ENCODE results near the gene GNG14. TPM values are rescaled to one million over a fixed set of nuclear protein-coding genes. Genes with fewer than 3 reads are reported as not detected.

GNG14 gene
- total and polyA plus RNA-seq, 2 donors (not counting 1 experiment from before 2014, with no cell fraction given): not detected

DNA sequence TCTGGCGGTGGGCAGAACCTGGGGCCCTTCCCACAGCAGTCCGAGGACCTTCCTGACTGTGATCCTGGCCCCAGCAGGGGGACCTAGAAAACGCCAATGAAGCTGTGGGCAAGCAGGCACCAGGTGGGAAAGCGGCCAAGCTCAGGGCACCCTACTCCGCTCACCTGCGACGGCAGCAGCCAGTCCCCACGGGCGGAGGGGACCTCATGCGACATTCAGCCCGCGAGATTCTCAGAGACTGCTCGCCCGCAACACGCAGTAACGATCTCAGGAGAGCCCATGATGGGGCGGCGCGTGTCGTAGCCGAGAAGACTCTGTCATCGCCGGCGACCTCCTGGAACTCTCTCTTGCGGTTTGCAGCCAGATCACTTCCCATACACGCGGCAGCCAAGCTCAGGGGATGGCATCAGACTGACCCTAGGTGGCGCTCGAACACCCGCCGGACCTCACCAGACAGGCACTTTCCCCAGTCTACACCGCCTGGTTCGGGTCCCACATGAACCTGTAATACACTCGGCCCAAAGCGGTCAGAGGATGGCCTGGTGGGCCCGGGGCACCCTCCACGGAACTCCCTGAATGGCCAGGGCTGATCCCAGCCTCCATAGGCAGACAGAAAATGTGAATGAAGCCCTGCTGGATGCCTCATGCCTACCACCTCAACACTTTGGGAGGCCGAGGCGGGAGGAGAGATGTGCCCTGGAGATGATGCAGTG lies 47.7 kb upstream of the GNG14 start:
- Histone ChIP-seq H3K4me2 (replicated peaks; ENCODE audit: low read depth, low read length, poor library complexity, severe bottlenecking) (peak overlapping the region; percentile 85), H3K4me1 (ENCODE audit: control insufficient read depth in 2 of 2, insufficient read depth in 2 of 2, low read length in 2 of 2) (peaks cover 8 to 12% of the 10 kb centered on the region in 2 donors), H3K36me3 (replicated peaks in 1 of 2; ENCODE audit: control extremely low read depth in 1 of 2, control insufficient read depth in 1 of 2, extremely low read depth in 1 of 2, insufficient read depth in 2 of 2, low read length in 1 of 2) (peaks cover 0 to 14% of the 10 kb centered on the region in 2 experiments), H3K9ac (ENCODE audit: low read length) (peak overlapping the region; percentile 58), H3K79me2 (ENCODE audit: control insufficient read depth, insufficient read depth, low read length) (peaks cover 18% of the 10 kb centered on the region), H3K9me3 (ENCODE audit: control extremely low read depth in 1 of 3, control insufficient read depth in 2 of 3, insufficient read depth in 1 of 3, low read length in 2 of 3) (no peaks in the 10 kb centered on the region), H2AFZ (ENCODE audit: insufficient read depth, low read depth, low read length, poor library complexity, severe bottlenecking) (peak overlapping the region; percentile 88), H3K27me3 (replicated peaks in 1 of 4; ENCODE audit: control extremely low read depth in 1 of 4, control insufficient read depth in 3 of 4, insufficient read depth in 4 of 4, low read length in 3 of 4) (no peaks in the 10 kb centered on the region), H3K27ac (ENCODE audit: low read length in 2 of 2) (peak overlapping the region; percentile 22 to 60), H4K20me1 (ENCODE audit: control insufficient read depth, insufficient read depth, low read length, poor library complexity, severe bottlenecking) (peaks cover 5% of the 10 kb centered on the region), H3K4me3 (ENCODE audit: control extremely low read depth in 1 of 5, extremely low read depth in 1 of 5, insufficient read depth in 1 of 5, low read depth in 2 of 5, low read length in 4 of 5) (peak overlapping the region in 4 of 5 experiments; percentile 18 to 48 (median 36))
- ChIA-PET CTCF (interaction anchor here (0.7 to 1.9 kb wide), 21 partner anchors 9 to 842 kb away, joined by 3 to 21 read pairs (median 5); partner anchors contain the start of genes MAN2B1, WDR83, ZNF490 and ZNF791), POLR2A (interaction anchor here (0.6 to 1.2 kb wide), 4 partner anchors 10 to 1938 kb away, joined by 4 to 10 read pairs (median 6); partner anchors contain the start of genes ZNF490 and ZNF791)
- Mint-ChIP-seq H3K27me3 (no peaks in the 10 kb centered on the region), H3K4me3 (peak overlapping the region; percentile 82), H3K4me1 (peaks cover 18% of the 10 kb centered on the region), H3K9me3 (ENCODE audit: insufficient read depth) (no peaks in the 10 kb centered on the region), H3K27ac (peak overlapping the region; percentile 78)
- 11% methylated on average over 37 of the region's 39 CpGs for WGBS (ENCODE audit: insufficient coverage)
- DNase-seq (peak; percentile 91), ATAC-seq (ENCODE audit: low read depth) (peak; percentile 95)
- intact Hi-C loops (cut with micrococcal nuclease): loop anchor here (1.0 kb wide), 3 partner anchors 25 to 32 kb away; partner anchors contain the start of genes ZNF490 and ZNF791
- no peak for TF ChIP-seq EZH2 (IDR thresholded peaks at IDR 0.05; ENCODE audit: borderline replicate concordance, insufficient read depth, low read depth, low read length, poor library complexity, severe bottlenecking)
- TF ChIP-seq, protein P1, sequence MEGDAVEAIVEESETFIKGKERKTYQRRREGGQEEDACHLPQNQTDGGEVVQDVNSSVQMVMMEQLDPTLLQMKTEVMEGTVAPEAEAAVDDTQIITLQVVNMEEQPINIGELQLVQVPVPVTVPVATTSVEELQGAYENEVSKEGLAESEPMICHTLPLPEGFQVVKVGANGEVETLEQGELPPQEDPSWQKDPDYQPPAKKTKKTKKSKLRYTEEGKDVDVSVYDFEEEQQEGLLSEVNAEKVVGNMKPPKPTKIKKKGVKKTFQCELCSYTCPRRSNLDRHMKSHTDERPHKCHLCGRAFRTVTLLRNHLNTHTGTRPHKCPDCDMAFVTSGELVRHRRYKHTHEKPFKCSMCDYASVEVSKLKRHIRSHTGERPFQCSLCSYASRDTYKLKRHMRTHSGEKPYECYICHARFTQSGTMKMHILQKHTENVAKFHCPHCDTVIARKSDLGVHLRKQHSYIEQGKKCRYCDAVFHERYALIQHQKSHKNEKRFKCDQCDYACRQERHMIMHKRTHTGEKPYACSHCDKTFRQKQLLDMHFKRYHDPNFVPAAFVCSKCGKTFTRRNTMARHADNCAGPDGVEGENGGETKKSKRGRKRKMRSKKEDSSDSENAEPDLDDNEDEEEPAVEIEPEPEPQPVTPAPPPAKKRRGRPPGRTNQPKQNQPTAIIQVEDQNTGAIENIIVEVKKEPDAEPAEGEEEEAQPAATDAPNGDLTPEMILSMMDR (IDR thresholded peaks at IDR 0.05): peak; percentile 89

DNA sequence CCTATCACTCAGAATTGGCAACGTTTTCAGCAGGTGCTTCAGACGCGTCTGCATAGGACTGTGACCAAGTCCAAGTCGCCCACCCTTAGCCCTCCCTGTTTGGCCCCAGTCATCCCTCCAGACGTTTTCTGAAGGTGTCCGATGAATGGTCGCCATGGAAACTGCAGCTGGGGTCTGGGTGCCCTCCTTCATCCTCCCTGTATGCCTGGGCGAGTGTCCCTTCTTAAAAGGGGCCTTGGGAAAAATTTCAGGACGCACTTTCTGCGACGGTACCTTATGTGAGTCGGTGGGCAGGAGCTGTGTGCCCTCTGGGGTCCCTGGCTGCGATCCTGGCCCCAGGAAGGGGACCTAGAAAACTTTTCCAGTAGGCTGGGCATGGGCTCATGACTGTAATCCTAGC lies 46.3 kb upstream of the GNG14 start:
- Histone ChIP-seq H3K79me2 (ENCODE audit: control insufficient read depth, insufficient read depth, low read length) (peaks cover 14% of the 10 kb centered on the region), H3K9ac (ENCODE audit: low read length) (no peak overlapping the region), H3K9me3 (ENCODE audit: control extremely low read depth in 1 of 3, control insufficient read depth in 2 of 3, insufficient read depth in 1 of 3, low read length in 2 of 3) (no peaks in the 10 kb centered on the region), H3K4me1 (ENCODE audit: control insufficient read depth in 2 of 2, insufficient read depth in 2 of 2, low read length in 2 of 2) (peaks cover 8 to 12% of the 10 kb centered on the region in 2 donors), H4K20me1 (ENCODE audit: control insufficient read depth, insufficient read depth, low read length, poor library complexity, severe bottlenecking) (peaks cover 5% of the 10 kb centered on the region), H2AFZ (ENCODE audit: insufficient read depth, low read depth, low read length, poor library complexity, severe bottlenecking) (no peak overlapping the region), H3K36me3 (replicated peaks in 1 of 2; ENCODE audit: control extremely low read depth in 1 of 2, control insufficient read depth in 1 of 2, extremely low read depth in 1 of 2, insufficient read depth in 2 of 2, low read length in 1 of 2) (peaks cover 0 to 20% of the 10 kb centered on the region in 2 experiments), H3K27me3 (replicated peaks in 1 of 4; ENCODE audit: control extremely low read depth in 1 of 4, control insufficient read depth in 3 of 4, insufficient read depth in 4 of 4, low read length in 3 of 4) (no peaks in the 10 kb centered on the region), H3K27ac (ENCODE audit: low read length in 2 of 2) (no peak overlapping the region), H3K4me3 (ENCODE audit: control extremely low read depth in 1 of 5, extremely low read depth in 1 of 5, insufficient read depth in 1 of 5, low read depth in 2 of 5, low read length in 4 of 5) (no peak overlapping the region), H3K4me2 (replicated peaks; ENCODE audit: low read depth, low read length, poor library complexity, severe bottlenecking) (no peak overlapping the region)
- intact Hi-C loops (cut with micrococcal nuclease): no loop called here
- H3K4me3 Mint-ChIP-seq: no peak overlapping the region
- ChIA-PET POLR2A (interaction anchor here (0.7 kb wide), 1 partner anchor 312 kb away, joined by 3 read pairs; no protein-coding TSS in a partner anchor), CTCF (no interaction called here)
- H3K9me3 Mint-ChIP-seq (ENCODE audit: insufficient read depth): no peaks in the 10 kb centered on the region
- H3K27me3 Mint-ChIP-seq: no peaks in the 10 kb centered on the region
- no peak for TF ChIP-seq EZH2 (IDR thresholded peaks at IDR 0.05; ENCODE audit: borderline replicate concordance, insufficient read depth, low read depth, low read length, poor library complexity, severe bottlenecking)
- TF ChIP-seq, protein P1 (IDR thresholded peaks at IDR 0.05): no peak
- DNase-seq (no peak), ATAC-seq (ENCODE audit: low read depth) (no peak)
- H3K27ac Mint-ChIP-seq: no peak overlapping the region
- 93% methylated on average over 13 of the region's 13 CpGs for WGBS (ENCODE audit: insufficient coverage)
- peaks cover 15% of the 10 kb centered on the region for H3K4me1 Mint-ChIP-seq

Data from B cell (primary cell).